GM23248 (cell line): Measurements from ENCODE around the gene BPIFB6.

Experiments used
- EZH2 ChIP-seq: fragments of 200-600 bp; sonication (generic); IDR thresholded peaks from 2 replicates; pipeline ENCODE4 v1.6.1; 2018; ENCODE audit warnings: antibody characterized with exemption, mild to moderate bottlenecking; ENCODE audit not compliant: insufficient read depth, poor library complexity, severe bottlenecking
- EZH2phosphoT487 ChIP-seq: fragments of 200-600 bp; sonication (generic); IDR thresholded peaks from 2 replicates; pipeline ENCODE4 v1.6.1; 2018; ENCODE audit warnings: antibody characterized with exemption, moderate library complexity, mild to moderate bottlenecking, low read depth; ENCODE audit not compliant: insufficient read depth

- TF ChIP-seq EZH2 (no peak), EZH2phosphoT487 (no peak)
Measured at GRCh38 chr20:33000802-33001466, 30.5 kb upstream of the BPIFB6 start.
